Common myeloid progenitor, CD34-positive (primary cell): Measurements from ENCODE around the gene RNF141. TPM values are rescaled to one million over a fixed set of nuclear protein-coding genes. Genes with fewer than 3 reads are reported as not detected.

ENCODE experiments used
- CTCF ChIA-PET: fragments of 350-600 bp; sonication (Branson Sonifier 250); formaldehyde crosslinking; loops from one replicate; lab custom pipeline; 2021; ENCODE audit warnings: antibody characterized with exemption; lab: Charles Lee
- POLR2A ChIA-PET: fragments of 350-600 bp; sonication (Branson Sonifier 250); formaldehyde crosslinking; loops from one replicate; lab custom pipeline; 2021; ENCODE audit warnings: antibody characterized with exemption; lab: Charles Lee
- DNase-seq, 3 donors: peaks; one replicate each; pipeline versions ENCODE4 v3.0.0 to v3.0.0-alpha.2; 2013
- H3K27ac ChIP-seq, 2 experiments: 1 replicate in 1 of 2; 2 replicates in 1 of 2; pipeline ENCODE4 v1.7.0; 2013; ENCODE audit warnings: inconsistent platforms in 2 of 2, low read length in 2 of 2, mild to moderate bottlenecking in 2 of 2, low read depth in 1 of 2, moderate library complexity in 1 of 2; ENCODE audit not compliant: severe bottlenecking in 2 of 2, insufficient read depth in 1 of 2, poor library complexity in 1 of 2
- H3K27me3 ChIP-seq, 5 experiments: replicated peaks in 2 of 5; 1 replicate in 3 of 5; 2 replicates in 2 of 5; pipeline versions ENCODE4 v1.6.1 to v1.7.0; 2013; ENCODE audit warnings: low read length in 4 of 5, mild to moderate bottlenecking in 2 of 5, moderate library complexity in 2 of 5, inconsistent platforms in 1 of 5; ENCODE audit not compliant: insufficient read depth in 5 of 5, control insufficient read depth in 4 of 5
- H3K36me3 ChIP-seq, 4 experiments: 1 replicate in 2 of 4; 2 replicates in 2 of 4; pipeline versions ENCODE4 v1.6.1 to v1.7.0; 2013; ENCODE audit warnings: low read length in 3 of 4, control low read depth in 1 of 4, mild to moderate bottlenecking in 1 of 4; ENCODE audit not compliant: control insufficient read depth in 4 of 4, insufficient read depth in 4 of 4
- H3K4me1 ChIP-seq, 4 experiments: 1 replicate in 3 of 4; 2 replicates in 1 of 4; pipeline versions ENCODE4 v1.6.1 to v1.7.1; 2013; ENCODE audit warnings: low read length in 3 of 4, mild to moderate bottlenecking in 3 of 4, control low read depth in 1 of 4, inconsistent platforms in 1 of 4, moderate library complexity in 1 of 4; ENCODE audit not compliant: control insufficient read depth in 4 of 4, insufficient read depth in 4 of 4; ENCODE audit errors: control extremely low read depth in 1 of 4
- H3K4me3 ChIP-seq, 7 experiments: 1 replicate in 4 of 7; 2 replicates in 3 of 7; pipeline versions ENCODE4 v1.5.1 to v1.7.0; 2013; ENCODE audit warnings: mild to moderate bottlenecking in 7 of 7, low read length in 6 of 7, moderate library complexity in 6 of 7, inconsistent platforms in 2 of 7, low read depth in 2 of 7, control low read depth in 1 of 7; ENCODE audit not compliant: insufficient read depth in 4 of 7, control insufficient read depth in 1 of 7; ENCODE audit errors: extremely low read depth in 1 of 7
- H3K9me3 ChIP-seq, 5 experiments: 1 replicate in 4 of 5; 2 replicates in 1 of 5; pipeline versions ENCODE4 v1.6.1 to v1.7.1; 2013; ENCODE audit warnings: low read length in 4 of 5, mild to moderate bottlenecking in 2 of 5, inconsistent platforms in 1 of 5, low read depth in 1 of 5, moderate library complexity in 1 of 5; ENCODE audit not compliant: control insufficient read depth in 4 of 5, insufficient read depth in 2 of 5; ENCODE audit errors: control extremely low read depth in 1 of 5
- WGBS: methylation state at CpG from one replicate; pipeline ENCODE4 v1.1.5; 2013; ENCODE audit not compliant: insufficient coverage; 5-methylcytosine and 5-hydroxymethylcytosine counted together
- polyA plus RNA-seq: library from polyadenylated mRNA; unstranded; fragments of 120-200 nt; gene quantifications from one replicate; pipeline ENCODE4 v1.2.1, GENCODE V29; 2013

The RNF141 gene, protein sequence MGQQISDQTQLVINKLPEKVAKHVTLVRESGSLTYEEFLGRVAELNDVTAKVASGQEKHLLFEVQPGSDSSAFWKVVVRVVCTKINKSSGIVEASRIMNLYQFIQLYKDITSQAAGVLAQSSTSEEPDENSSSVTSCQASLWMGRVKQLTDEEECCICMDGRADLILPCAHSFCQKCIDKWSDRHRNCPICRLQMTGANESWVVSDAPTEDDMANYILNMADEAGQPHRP
- 24.6 TPM for polyA plus RNA-seq

DNA sequence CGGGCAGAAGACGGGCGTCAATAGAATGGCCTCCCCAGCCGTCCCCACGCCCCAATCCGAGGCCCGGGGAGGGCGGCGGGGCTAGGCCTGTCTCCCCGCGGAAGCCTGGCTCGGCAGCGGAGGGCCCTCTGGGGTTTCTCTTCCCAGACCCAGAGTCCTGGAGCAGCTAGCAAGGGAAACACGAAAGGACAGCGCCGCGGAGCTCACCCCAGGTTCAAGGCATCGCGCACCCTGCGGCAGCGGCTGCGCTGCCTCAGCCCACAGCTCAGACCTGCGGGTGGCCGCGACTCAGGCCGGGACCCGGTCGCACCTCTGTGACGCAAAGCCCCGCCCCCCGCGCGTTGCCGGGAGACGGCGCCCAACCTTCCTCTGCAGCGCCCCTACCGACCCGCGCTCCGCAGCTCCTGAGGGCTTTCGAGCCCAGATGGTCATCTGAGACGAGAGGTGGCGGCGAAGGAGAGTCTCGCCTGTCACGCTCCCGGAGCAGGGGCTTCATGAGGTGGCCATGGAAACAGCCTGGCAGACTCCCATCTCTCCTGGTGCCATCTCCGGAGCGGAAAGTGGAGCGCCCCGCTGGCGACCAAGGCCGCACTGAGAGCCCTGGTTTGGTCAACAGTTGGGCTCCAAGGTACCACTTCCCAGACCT, at the start of gene RNF141:
Gene RNF141 (minus strand): TSS at position 273 of the 646 bp plus-strand sequence. CDS start 7,029 bp downstream, outside the sequence.
- Histone ChIP-seq H3K36me3 (peaks cover 0 to 2% (median 0%) of the 10 kb centered on the region in 4 experiments), H3K4me3 (peak within 1 kb of the TSS; percentile 75 to 94 (median 87)), H3K9me3 (peaks cover 0 to 11% (median 3%) of the 10 kb centered on the region in 5 experiments), H3K27me3 (no peaks in the 10 kb centered on the region), H3K27ac (peak within 1 kb of the TSS; percentile 66 to 87), H3K4me1 (peaks cover 16 to 36% (median 26%) of the 10 kb centered on the region in 4 experiments)
- CTCF ChIA-PET: interaction anchor here (0.7 to 4.0 kb wide), 45 partner anchors 8 to 200 kb away, joined by 3 to 15 read pairs (median 4); partner anchors contain the start of gene LYVE1
- 0% methylated on average over 40 of the region's 54 CpGs for WGBS
- POLR2A ChIA-PET: no interaction called here
- DNase-seq: peak; percentile 92 to 94 (median 93)

- CTCF ChIA-PET: interaction anchor here (0.7 kb wide), 1 partner anchor 32 kb away, joined by 3 read pairs; no protein-coding TSS in a partner anchor
- Histone ChIP-seq H3K9me3 (no peaks in the 10 kb centered on the region), H3K27me3 (no peaks in the 10 kb centered on the region), H3K4me3 (no peak overlapping the region), H3K27ac (no peak overlapping the region), H3K4me1 (peaks cover 1 to 35% (median 12%) of the 10 kb centered on the region in 4 experiments), H3K36me3 (no peaks in the 10 kb centered on the region)
- WGBS: 100% methylated on average over 2 of the region's 2 CpGs
- no peak for DNase-seq
- POLR2A ChIA-PET: no interaction called here
Observed at GRCh38 chr11:10590218-10590915, 49.4 kb upstream of the RNF141 start.

DNA sequence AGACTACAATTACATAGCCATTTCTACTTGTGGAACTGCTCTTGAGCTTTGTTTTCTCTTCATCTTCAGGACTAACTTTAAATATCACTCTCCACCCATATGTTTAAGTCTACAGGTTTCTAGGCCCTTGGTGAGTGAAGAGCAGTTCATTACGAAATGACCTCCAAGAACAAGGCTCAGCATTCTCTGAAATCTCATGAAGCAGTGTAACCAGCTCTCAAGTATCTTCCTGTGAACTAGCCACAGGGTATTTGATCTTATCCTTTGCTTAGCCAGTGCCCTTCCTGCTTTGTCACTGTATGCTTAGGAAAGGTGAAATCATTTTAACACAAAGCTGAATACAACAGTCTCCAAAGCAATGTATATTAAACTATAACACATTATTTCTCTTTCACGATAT, 47.9 kb upstream of the RNF141 start:
- DNase-seq: peak in 1 of 3 donors; percentile 51
- Histone ChIP-seq H3K4me3 (peak overlapping the region in 1 of 7 experiments; percentile 3), H3K4me1 (peaks cover 10 to 47% (median 20%) of the 10 kb centered on the region in 4 experiments), H3K27me3 (no peaks in the 10 kb centered on the region), H3K36me3 (no peaks in the 10 kb centered on the region), H3K9me3 (no peaks in the 10 kb centered on the region), H3K27ac (peak overlapping the region in 1 of 2 experiments; percentile 11)
- CTCF ChIA-PET: interaction anchor here (0.7 to 2.4 kb wide), 3 partner anchors 24 to 43 kb away, joined by 3 to 8 read pairs (median 3); no protein-coding TSS in a partner anchor
- POLR2A ChIA-PET: no interaction called here
- no CpG with 5 or more reads among the region's 2 CpGs for WGBS

DNA sequence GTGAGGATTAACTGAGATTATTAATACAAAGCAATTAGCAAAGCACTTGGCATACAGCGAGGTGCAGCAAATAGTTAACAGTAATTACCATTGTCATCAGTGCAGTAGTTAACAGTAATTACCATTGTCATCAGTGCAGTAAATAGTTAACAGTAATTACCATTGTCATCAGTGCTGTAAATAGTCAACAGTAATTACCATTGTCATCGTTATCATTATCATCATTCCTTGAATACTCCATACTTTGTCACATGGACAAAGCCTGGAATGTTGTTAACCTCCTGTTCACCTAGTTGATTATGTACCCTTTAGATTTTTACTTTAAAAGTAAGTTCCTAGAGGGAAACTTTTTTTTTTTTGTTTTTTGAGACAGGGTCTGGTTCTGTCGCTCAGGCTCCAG, 47.0 kb upstream of the RNF141 start:
- peaks cover 12 to 56% (median 29%) of the 10 kb centered on the region in 4 experiments for H3K4me1 ChIP-seq

DNA sequence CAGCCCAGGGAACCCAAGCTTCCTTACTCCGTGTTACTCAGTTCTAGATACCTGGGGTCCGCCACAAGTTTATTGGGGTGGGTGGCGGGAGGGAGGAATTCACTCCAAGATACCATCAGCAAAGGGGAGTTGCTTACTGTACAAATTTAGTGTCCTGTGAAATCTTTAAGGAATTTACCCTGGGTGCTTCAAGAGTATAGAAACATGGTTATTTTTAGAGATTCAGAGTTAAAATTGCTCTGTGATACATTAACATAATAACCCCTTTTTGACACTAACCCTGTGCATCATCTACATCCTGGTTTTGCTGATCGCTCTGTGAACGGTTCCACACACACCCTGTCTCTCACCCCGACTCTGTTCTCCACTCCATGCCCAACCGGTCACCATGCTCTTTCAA, 46.4 kb upstream of the RNF141 start:
- H3K27ac ChIP-seq: no peak overlapping the region
- H3K4me3 ChIP-seq: no peak overlapping the region
- H3K36me3 ChIP-seq: no peaks in the 10 kb centered on the region
- H3K9me3 ChIP-seq: no peaks in the 10 kb centered on the region
- peaks cover 12 to 61% (median 32%) of the 10 kb centered on the region in 4 experiments for H3K4me1 ChIP-seq
- ChIA-PET POLR2A (no interaction called here), CTCF (interaction anchor here (1.3 to 2.4 kb wide), 2 partner anchors 18 to 22 kb away, joined by 3 to 8 read pairs; no protein-coding TSS in a partner anchor)
- DNase-seq: no peak
- 95% methylated on average over 4 of the region's 7 CpGs for WGBS
- no peaks in the 10 kb centered on the region for H3K27me3 ChIP-seq

More for the DNA sequence above, 47.0 kb upstream of the RNF141 start:
- POLR2A ChIA-PET: no interaction called here
- Histone ChIP-seq H3K4me3 (no peak overlapping the region), H3K9me3 (no peaks in the 10 kb centered on the region), H3K27ac (no peak overlapping the region), H3K36me3 (no peaks in the 10 kb centered on the region), H3K27me3 (no peaks in the 10 kb centered on the region)
- CTCF ChIA-PET: interaction anchor here (0.7 to 2.4 kb wide), 3 partner anchors 23 to 44 kb away, joined by 3 to 8 read pairs (median 3); no protein-coding TSS in a partner anchor
- DNase-seq: no peak
- WGBS: 90% methylated on average over 1 of the region's 3 CpGs

DNA sequence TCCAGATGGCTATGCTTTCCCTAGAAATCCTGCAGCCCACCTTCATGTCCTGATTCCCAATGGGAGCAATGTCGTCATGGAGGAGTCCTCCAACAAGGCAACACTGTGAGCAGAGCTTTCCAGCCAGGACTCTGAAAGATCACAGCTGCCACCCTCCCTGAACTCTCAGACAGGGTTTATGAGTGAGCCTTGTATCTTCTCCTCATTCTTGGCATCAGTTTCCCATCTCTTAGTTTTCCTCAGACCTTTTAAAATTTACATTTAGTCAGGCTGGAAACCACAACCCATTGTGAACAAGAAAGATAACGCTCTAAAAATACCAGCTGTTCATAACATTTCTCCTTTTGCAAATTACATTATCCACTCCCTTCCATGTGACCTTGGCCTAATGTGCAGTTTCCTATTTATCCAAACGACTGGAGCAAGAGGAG, 43.1 kb upstream of the RNF141 start:
- ChIA-PET POLR2A (no interaction called here), CTCF (interaction anchor here (0.9 to 2.2 kb wide), 8 partner anchors 9 to 144 kb away, joined by 3 to 10 read pairs (median 4); partner anchors contain the start of gene RNF141)
- Histone ChIP-seq H3K4me3 (peak overlapping the region in 2 of 7 experiments; percentile 9 to 37), H3K36me3 (no peaks in the 10 kb centered on the region), H3K9me3 (no peaks in the 10 kb centered on the region), H3K4me1 (peaks cover 30 to 77% (median 57%) of the 10 kb centered on the region in 4 experiments), H3K27me3 (no peaks in the 10 kb centered on the region), H3K27ac (peak overlapping the region in 1 of 2 experiments; percentile 20)
- peak in 2 of 3 donors; percentile 56 to 75 for DNase-seq
- 17% methylated on average over 1 of the region's 3 CpGs for WGBS
